Liver (tissue), 9 donors: Measurements from ENCODE around the gene CDCA8. TPM values are rescaled to one million over a fixed set of nuclear protein-coding genes. Genes with fewer than 3 reads are reported as not detected.

Experiments used
- DNase-seq: peaks from one replicate; pipeline ENCODE4 v3.0.0-alpha.2; 2017; ENCODE audit warnings: low spot score
- H3K27ac ChIP-seq, 2 donors: one replicate each; pipeline ENCODE4 v1.7.0; 2013; ENCODE audit warnings: inconsistent platforms in 2 of 2, low read length in 2 of 2, control low read depth in 1 of 2, low read depth in 1 of 2, mild to moderate bottlenecking in 1 of 2
- H3K27me3 ChIP-seq, 4 donors: one replicate each; pipeline versions ENCODE4 v1.6.1 to v1.7.0; 2013; ENCODE audit warnings: low read length in 3 of 4, inconsistent platforms in 1 of 4, mild to moderate bottlenecking in 1 of 4, moderate library complexity in 1 of 4; ENCODE audit not compliant: control insufficient read depth in 4 of 4, insufficient read depth in 4 of 4
- H3K36me3 ChIP-seq, 4 donors: one replicate each; pipeline versions ENCODE4 v1.6.1 to v1.7.0; 2013; ENCODE audit warnings: low read length in 3 of 4, mild to moderate bottlenecking in 3 of 4, low read depth in 1 of 4, moderate library complexity in 1 of 4; ENCODE audit not compliant: control insufficient read depth in 4 of 4, insufficient read depth in 3 of 4
- H3K4me1 ChIP-seq, 4 donors: one replicate each; pipeline versions ENCODE4 v1.6.1 to v1.7.0; 2013; ENCODE audit warnings: low read length in 3 of 4, mild to moderate bottlenecking in 3 of 4, moderate library complexity in 1 of 4; ENCODE audit not compliant: control insufficient read depth in 4 of 4, insufficient read depth in 4 of 4
- H3K4me3 ChIP-seq, 3 donors: one replicate each; pipeline versions ENCODE4 v1.6.1 to v1.7.0; 2013; ENCODE audit warnings: low read length in 3 of 3, control low read depth in 1 of 3, low read depth in 1 of 3, mild to moderate bottlenecking in 1 of 3
- H3K9ac ChIP-seq, 2 donors: one replicate each; pipeline ENCODE4 v1.7.0; 2013; ENCODE audit warnings: low read length in 2 of 2, mild to moderate bottlenecking in 2 of 2, moderate library complexity in 2 of 2, control low read depth in 1 of 2, low read depth in 1 of 2
- H3K9me3 ChIP-seq, 4 donors: one replicate each; pipeline versions ENCODE4 v1.6.1 to v1.7.0; 2013; ENCODE audit warnings: low read length in 3 of 4; ENCODE audit not compliant: control insufficient read depth in 4 of 4
- EGR1 ChIP-seq, 2 donors: IDR thresholded peaks; 2 replicates each; pipeline ENCODE4 v1.6.1; 2016 to 2018; ENCODE audit warnings: antibody characterized with exemption in 2 of 2, low read depth in 2 of 2
- FOXA1 ChIP-seq: IDR thresholded peaks from 2 replicates; pipeline ENCODE4 v1.6.1; 2016; ENCODE audit warnings: antibody characterized with exemption
- GABPA ChIP-seq, 2 donors: IDR thresholded peaks in 1 of 2; conservative IDR thresholded peaks in 1 of 2; 2 replicates each; pipeline ENCODE4 v1.6.1; 2016; ENCODE audit warnings: antibody characterized with exemption in 2 of 2, mild to moderate bottlenecking in 1 of 2, moderate library complexity in 1 of 2
- HNF4A ChIP-seq, 2 donors: conservative IDR thresholded peaks; 2 replicates each; pipeline ENCODE4 v1.6.1; 2016; ENCODE audit warnings: antibody characterized with exemption in 2 of 2, mild to moderate bottlenecking in 2 of 2
- JUND ChIP-seq, 2 donors: IDR thresholded peaks; 2 replicates each; pipeline ENCODE4 v1.6.1; 2016; ENCODE audit warnings: antibody characterized with exemption in 2 of 2
- NR2F2 ChIP-seq: IDR thresholded peaks from 2 replicates; pipeline ENCODE4 v1.6.1; 2016; ENCODE audit warnings: antibody characterized with exemption
- RAD21 ChIP-seq, 2 donors: IDR thresholded peaks; 2 replicates each; pipeline ENCODE4 v1.6.1; 2016; ENCODE audit warnings: antibody characterized with exemption in 2 of 2, mild to moderate bottlenecking in 2 of 2
- RXRA ChIP-seq, 2 donors: IDR thresholded peaks; 2 replicates each; pipeline ENCODE4 v1.6.1; 2017 to 2018; ENCODE audit warnings: antibody characterized with exemption in 2 of 2, mild to moderate bottlenecking in 1 of 2
- SP1 ChIP-seq: IDR thresholded peaks from 2 replicates; pipeline ENCODE4 v1.6.1; 2018; ENCODE audit warnings: antibody characterized with exemption, mild to moderate bottlenecking
- TAF1 ChIP-seq: conservative IDR thresholded peaks from 2 replicates; pipeline ENCODE4 v1.6.1; 2016; ENCODE audit warnings: antibody characterized with exemption, mild to moderate bottlenecking
- YY1 ChIP-seq: IDR thresholded peaks from 2 replicates; pipeline ENCODE4 v1.6.1; 2016; ENCODE audit warnings: antibody characterized with exemption, mild to moderate bottlenecking
- WGBS: extraction: QIAGEN DNeasy Blood & Tissue Kit; methylation state at CpG from one replicate; pipeline ENCODE4 v1.1.7; 2013; 5-methylcytosine and 5-hydroxymethylcytosine counted together
- polyA plus RNA-seq, 2 donors: library from polyadenylated mRNA; stranded (reverse) in 1 of 2; unstranded in 1 of 2; fragments of 200-250 nt in 1 of 2; fragments of >200 nt in 1 of 2; fragmentation: Nextera tagmentation in 1 of 2; extraction: Ambion mirVana in 1 of 2; gene quantifications; one replicate each; pipeline versions ENCODE4 v1.2.1 to v1.2.3, GENCODE V29; 2013 to 2015
- total RNA-seq, 2 donors: library from RNA; depleted of rRNA; stranded (reverse); fragments of >200 nt; gene quantifications; one replicate each; pipeline ENCODE4 v1.2.3, GENCODE V29; 2014
- TF ChIP-seq, protein P1 (sequence below): fragments of 150-350 bp; IDR thresholded peaks from 2 replicates; pipeline ENCODE4 v1.5.1; 2017; ENCODE audit warnings: improper control_type of control experiment, low read depth, low read length; ENCODE audit not compliant: missing input control
- TF ChIP-seq, protein P2 (sequence below): IDR thresholded peaks from 2 replicates; pipeline ENCODE4 v1.6.1; 2016; ENCODE audit warnings: antibody characterized with exemption
- TF ChIP-seq, protein P3 (sequence below): IDR thresholded peaks from 2 replicates; pipeline ENCODE4 v1.6.1; 2016; ENCODE audit warnings: antibody characterized with exemption, mild to moderate bottlenecking
- TF ChIP-seq, protein P4 (sequence below): IDR thresholded peaks from 2 replicates; pipeline ENCODE4 v1.6.1; 2016; ENCODE audit warnings: antibody characterized with exemption
- donor health status: healthy.
- donor health status: healthy.
- donor health status: healthy.
- donor health status: healthy.
- donor health status: healthy.

CDCA8 gene
- total and polyA plus RNA-seq, 4 donors: 0.25 to 16.5 (median 1.4) TPM

DNA sequence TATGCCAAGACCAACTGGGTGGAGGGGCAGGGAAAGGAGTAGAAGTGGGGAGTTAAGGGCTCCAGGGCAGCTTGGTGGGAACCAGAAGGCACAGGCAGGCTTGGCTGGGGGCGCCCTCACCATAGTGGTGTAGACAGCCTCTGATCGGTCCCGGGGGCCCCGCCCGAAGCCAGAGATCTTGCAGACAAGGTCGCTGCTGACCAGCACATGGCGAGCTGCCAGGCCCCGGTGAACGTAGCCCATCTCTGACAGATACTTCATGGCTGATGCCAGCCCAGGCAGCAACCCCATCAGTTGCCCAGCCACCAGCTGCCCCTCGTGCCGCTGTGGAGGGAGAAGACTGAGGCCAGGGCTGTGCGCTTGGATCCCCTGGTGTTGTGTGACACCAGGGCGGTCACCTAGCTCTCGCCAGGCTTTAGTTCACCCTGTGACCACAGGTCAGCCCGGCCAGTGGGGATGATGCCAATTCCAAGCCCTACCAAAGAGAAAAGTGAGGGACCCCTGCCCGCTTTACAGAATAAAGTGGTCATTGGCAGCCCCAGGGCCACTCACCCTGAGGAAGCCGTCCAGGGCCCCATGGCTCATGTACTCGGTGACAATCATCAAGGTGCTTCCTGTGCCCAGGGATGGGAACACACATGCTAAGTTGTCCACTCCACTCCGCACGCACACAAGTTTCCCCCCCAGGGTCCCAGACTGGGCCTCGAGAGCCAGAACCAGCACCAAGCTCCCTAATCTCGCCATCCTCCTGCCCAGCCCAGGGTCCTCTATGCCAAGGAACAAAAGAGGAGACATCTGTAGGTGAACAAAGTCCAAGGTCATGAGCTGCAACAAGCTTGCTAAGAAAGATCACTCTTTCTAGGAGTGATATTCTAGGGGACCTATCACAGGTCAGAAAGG is 28.2 kb downstream of the CDCA8 start:
- Histone ChIP-seq H3K27me3 (no peaks in the 10 kb centered on the region), H3K4me3 (no peak overlapping the region), H3K9me3 (no peaks in the 10 kb centered on the region), H3K9ac (no peak overlapping the region), H3K4me1 (no peaks in the 10 kb centered on the region), H3K36me3 (no peaks in the 10 kb centered on the region), H3K27ac (no peak overlapping the region)
- TF ChIP-seq EGR1 (IDR thresholded peaks at IDR 0.05; ENCODE audit: low read depth in 2 of 2): no peak
- no peak for TF ChIP-seq RXRA (IDR thresholded peaks at IDR 0.05)
- TF ChIP-seq FOXA1: no peak
- no peak for TF ChIP-seq GABPA (IDR thresholded peaks at IDR 0.05 in 1 of 2, conservative IDR thresholded peaks at IDR 0.05 in 1 of 2)
- TF ChIP-seq, protein P1, sequence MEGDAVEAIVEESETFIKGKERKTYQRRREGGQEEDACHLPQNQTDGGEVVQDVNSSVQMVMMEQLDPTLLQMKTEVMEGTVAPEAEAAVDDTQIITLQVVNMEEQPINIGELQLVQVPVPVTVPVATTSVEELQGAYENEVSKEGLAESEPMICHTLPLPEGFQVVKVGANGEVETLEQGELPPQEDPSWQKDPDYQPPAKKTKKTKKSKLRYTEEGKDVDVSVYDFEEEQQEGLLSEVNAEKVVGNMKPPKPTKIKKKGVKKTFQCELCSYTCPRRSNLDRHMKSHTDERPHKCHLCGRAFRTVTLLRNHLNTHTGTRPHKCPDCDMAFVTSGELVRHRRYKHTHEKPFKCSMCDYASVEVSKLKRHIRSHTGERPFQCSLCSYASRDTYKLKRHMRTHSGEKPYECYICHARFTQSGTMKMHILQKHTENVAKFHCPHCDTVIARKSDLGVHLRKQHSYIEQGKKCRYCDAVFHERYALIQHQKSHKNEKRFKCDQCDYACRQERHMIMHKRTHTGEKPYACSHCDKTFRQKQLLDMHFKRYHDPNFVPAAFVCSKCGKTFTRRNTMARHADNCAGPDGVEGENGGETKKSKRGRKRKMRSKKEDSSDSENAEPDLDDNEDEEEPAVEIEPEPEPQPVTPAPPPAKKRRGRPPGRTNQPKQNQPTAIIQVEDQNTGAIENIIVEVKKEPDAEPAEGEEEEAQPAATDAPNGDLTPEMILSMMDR: no peak
- TF ChIP-seq, protein P2, sequence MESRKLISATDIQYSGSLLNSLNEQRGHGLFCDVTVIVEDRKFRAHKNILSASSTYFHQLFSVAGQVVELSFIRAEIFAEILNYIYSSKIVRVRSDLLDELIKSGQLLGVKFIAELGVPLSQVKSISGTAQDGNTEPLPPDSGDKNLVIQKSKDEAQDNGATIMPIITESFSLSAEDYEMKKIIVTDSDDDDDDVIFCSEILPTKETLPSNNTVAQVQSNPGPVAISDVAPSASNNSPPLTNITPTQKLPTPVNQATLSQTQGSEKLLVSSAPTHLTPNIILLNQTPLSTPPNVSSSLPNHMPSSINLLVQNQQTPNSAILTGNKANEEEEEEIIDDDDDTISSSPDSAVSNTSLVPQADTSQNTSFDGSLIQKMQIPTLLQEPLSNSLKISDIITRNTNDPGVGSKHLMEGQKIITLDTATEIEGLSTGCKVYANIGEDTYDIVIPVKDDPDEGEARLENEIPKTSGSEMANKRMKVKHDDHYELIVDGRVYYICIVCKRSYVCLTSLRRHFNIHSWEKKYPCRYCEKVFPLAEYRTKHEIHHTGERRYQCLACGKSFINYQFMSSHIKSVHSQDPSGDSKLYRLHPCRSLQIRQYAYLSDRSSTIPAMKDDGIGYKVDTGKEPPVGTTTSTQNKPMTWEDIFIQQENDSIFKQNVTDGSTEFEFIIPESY: no peak
- TF ChIP-seq HNF4A (conservative IDR thresholded peaks at IDR 0.05): no peak
- TF ChIP-seq TAF1: no peak
- TF ChIP-seq SP1: no peak
- TF ChIP-seq JUND (IDR thresholded peaks at IDR 0.05): no peak
- TF ChIP-seq YY1: no peak
- TF ChIP-seq, protein P3, sequence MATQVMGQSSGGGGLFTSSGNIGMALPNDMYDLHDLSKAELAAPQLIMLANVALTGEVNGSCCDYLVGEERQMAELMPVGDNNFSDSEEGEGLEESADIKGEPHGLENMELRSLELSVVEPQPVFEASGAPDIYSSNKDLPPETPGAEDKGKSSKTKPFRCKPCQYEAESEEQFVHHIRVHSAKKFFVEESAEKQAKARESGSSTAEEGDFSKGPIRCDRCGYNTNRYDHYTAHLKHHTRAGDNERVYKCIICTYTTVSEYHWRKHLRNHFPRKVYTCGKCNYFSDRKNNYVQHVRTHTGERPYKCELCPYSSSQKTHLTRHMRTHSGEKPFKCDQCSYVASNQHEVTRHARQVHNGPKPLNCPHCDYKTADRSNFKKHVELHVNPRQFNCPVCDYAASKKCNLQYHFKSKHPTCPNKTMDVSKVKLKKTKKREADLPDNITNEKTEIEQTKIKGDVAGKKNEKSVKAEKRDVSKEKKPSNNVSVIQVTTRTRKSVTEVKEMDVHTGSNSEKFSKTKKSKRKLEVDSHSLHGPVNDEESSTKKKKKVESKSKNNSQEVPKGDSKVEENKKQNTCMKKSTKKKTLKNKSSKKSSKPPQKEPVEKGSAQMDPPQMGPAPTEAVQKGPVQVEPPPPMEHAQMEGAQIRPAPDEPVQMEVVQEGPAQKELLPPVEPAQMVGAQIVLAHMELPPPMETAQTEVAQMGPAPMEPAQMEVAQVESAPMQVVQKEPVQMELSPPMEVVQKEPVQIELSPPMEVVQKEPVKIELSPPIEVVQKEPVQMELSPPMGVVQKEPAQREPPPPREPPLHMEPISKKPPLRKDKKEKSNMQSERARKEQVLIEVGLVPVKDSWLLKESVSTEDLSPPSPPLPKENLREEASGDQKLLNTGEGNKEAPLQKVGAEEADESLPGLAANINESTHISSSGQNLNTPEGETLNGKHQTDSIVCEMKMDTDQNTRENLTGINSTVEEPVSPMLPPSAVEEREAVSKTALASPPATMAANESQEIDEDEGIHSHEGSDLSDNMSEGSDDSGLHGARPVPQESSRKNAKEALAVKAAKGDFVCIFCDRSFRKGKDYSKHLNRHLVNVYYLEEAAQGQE: no peak
- TF ChIP-seq RAD21 (IDR thresholded peaks at IDR 0.05): no peak
- TF ChIP-seq, protein P4, sequence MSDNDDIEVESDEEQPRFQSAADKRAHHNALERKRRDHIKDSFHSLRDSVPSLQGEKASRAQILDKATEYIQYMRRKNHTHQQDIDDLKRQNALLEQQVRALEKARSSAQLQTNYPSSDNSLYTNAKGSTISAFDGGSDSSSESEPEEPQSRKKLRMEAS: no peak
- no peak for TF ChIP-seq NR2F2
- 89% methylated on average over 22 of the region's 22 CpGs for WGBS
- DNase-seq: no peak
